ENCODE measurements around the gene ADAM12.

GRCh38 chr10:126203746-126204145 lies 184.5 kb downstream of the ADAM12 start:
- TF ChIP-seq CTCF (conservative IDR thresholded peaks at IDR 0.05), result no peak
- TF ChIP-seq EZH2 (IDR thresholded peaks at IDR 0.05; ENCODE audit: low read depth), result no peak
